OCI-LY3 (cell line): ENCODE results near the gene TCEANC.
A peak's percentile ranks its signal among the peaks of the same experiment; 100 is the strongest.

ENCODE experiments used
- H2AFZ ChIP-seq: fragments of 200-600, 300-600 bp; shearing (Covaris generic); 2 replicates; pipeline ENCODE4 v1.6.0; 2014; ENCODE audit warnings: antibody characterized with exemption, low read depth, low read length
- H3K27ac ChIP-seq: fragments of 200-600, 300-600 bp; sonication (generic); 2 replicates; pipeline ENCODE4 v1.5.1; 2014; ENCODE audit warnings: mild to moderate bottlenecking, low read length, moderate library complexity, mixed read lengths
- H3K27me3 ChIP-seq: fragments of 200-600, 300-600 bp; sonication (generic); 2 replicates; pipeline ENCODE4 v1.6.1; 2014; ENCODE audit warnings: low read depth, low read length, mixed read lengths
- H3K36me3 ChIP-seq: fragments of 200-600, 300-600 bp; sonication (generic); replicated peaks from 2 replicates; pipeline ENCODE3; 2014; ENCODE audit warnings: low read depth, low read length, mixed read lengths
- H3K4me1 ChIP-seq: fragments of 300-600, 200-600 bp; sonication (generic); 2 replicates; pipeline ENCODE4 v1.6.1; 2014; ENCODE audit warnings: low read length, mixed read lengths
- H3K4me2 ChIP-seq: fragments of 200-600, 300-600 bp; sonication (generic); 2 replicates; pipeline ENCODE4 v1.6.1; 2014; ENCODE audit warnings: low read length, mixed read lengths
- H3K4me3 ChIP-seq: fragments of 300-600, 200-600 bp; sonication (generic); 2 replicates; pipeline ENCODE4 v1.5.1; 2014; ENCODE audit warnings: antibody characterized with exemption, mild to moderate bottlenecking, low read length, moderate library complexity
- H3K79me2 ChIP-seq: fragments of 300-600, 200-600 bp; shearing (Covaris generic); 2 replicates; pipeline ENCODE4 v1.6.1; 2014; ENCODE audit warnings: mild to moderate bottlenecking, low read length, mixed read lengths
- H3K9ac ChIP-seq: fragments of 300-600, 200-600 bp; shearing (Covaris generic); 2 replicates; pipeline ENCODE4 v1.6.0; 2014; ENCODE audit warnings: mild to moderate bottlenecking, low read length, moderate library complexity
- H3K9me3 ChIP-seq: fragments of 200-600, 300-600 bp; shearing (Covaris generic); 2 replicates; pipeline ENCODE4 v1.6.1; 2014; ENCODE audit warnings: low read length, mixed read lengths; ENCODE audit not compliant: insufficient read depth
- H4K20me1 ChIP-seq: fragments of 200-600, 300-600 bp; sonication (generic); 2 replicates; pipeline ENCODE4 v1.6.1; 2016; ENCODE audit warnings: low read length, mixed read lengths; ENCODE audit not compliant: insufficient read depth
- CTCF ChIP-seq: fragments of 200-600, 300-600 bp; sonication (generic); IDR thresholded peaks from 2 replicates; pipeline ENCODE4 v1.5.1; 2014; ENCODE audit warnings: antibody characterized with exemption, low read length, low read depth
- EZH2phosphoT487 ChIP-seq: fragments of 200-600 bp; shearing (Covaris generic); IDR thresholded peaks from 2 replicates; pipeline ENCODE4 v1.6.1; 2018; ENCODE audit warnings: antibody characterized with exemption, mixed run types, low read depth

Gene TCEANC

GRCh38 chrX:13684361-13684760 is 31.4 kb downstream of the TCEANC start:
- H3K4me2 ChIP-seq, result no peak overlapping the region
- H3K36me3 ChIP-seq, result no peaks in the 10 kb centered on the region

GRCh38 chrX:13685126-13685763 is 32.3 kb downstream of the TCEANC start:
- Histone ChIP-seq H3K27me3 (no peaks in the 10 kb centered on the region), H3K9me3 (no peaks in the 10 kb centered on the region), H3K36me3 (no peaks in the 10 kb centered on the region), H4K20me1 (peaks cover 3% of the 10 kb centered on the region), H3K4me1 (peaks cover 35% of the 10 kb centered on the region), H3K27ac (no peak overlapping the region), H2AFZ (no peak overlapping the region; the same call in 1 of the 2 replicates), H3K79me2 (peaks cover 15% of the 10 kb centered on the region), H3K4me2 (peak overlapping the region; percentile 32), H3K4me3 (no peak overlapping the region), H3K9ac (no peak overlapping the region)
- no peak for TF ChIP-seq EZH2phosphoT487
- TF ChIP-seq CTCF, result no peak

More at GRCh38 chrX:13684361-13684760, 31.4 kb downstream of the TCEANC start:
- H2AFZ ChIP-seq, result no peak overlapping the region
- H3K27me3 ChIP-seq, result no peaks in the 10 kb centered on the region
- no peaks in the 10 kb centered on the region for H4K20me1 ChIP-seq
- H3K9me3 ChIP-seq, result no peaks in the 10 kb centered on the region
- H3K27ac ChIP-seq, result no peak overlapping the region
- TF ChIP-seq EZH2phosphoT487, result no peak
- no peak for TF ChIP-seq CTCF
- no peak overlapping the region for H3K4me3 ChIP-seq
- H3K79me2 ChIP-seq, result peaks cover 6% of the 10 kb centered on the region
- no peak overlapping the region for H3K9ac ChIP-seq
- H3K4me1 ChIP-seq, result peaks cover 31% of the 10 kb centered on the region

DNA sequence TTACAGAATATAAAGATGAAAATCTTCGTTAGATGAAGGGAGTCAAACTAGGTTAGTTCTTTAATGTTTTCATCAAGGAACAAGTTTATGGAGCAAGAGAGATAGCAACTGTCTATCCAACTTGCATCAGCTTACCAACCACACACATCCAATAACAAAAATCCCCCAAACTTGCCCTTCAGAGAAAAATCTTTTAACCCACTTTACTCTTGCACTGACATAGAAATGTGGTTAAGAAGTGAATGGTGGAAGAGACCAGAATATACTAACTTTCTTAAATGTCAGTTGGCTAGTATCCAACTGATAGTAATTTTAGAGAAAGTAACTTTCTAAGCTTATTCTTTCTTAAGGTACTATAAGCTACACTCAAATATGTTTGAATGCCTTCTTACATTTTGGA is 34.3 kb downstream of the TCEANC start:
- Histone ChIP-seq H3K27ac (no peak overlapping the region), H3K27me3 (no peaks in the 10 kb centered on the region), H3K9ac (no peak overlapping the region), H3K79me2 (peaks cover 34% of the 10 kb centered on the region), H4K20me1 (peaks cover 8% of the 10 kb centered on the region), H3K4me1 (peaks cover 50% of the 10 kb centered on the region), H2AFZ (no peak overlapping the region), H3K9me3 (no peaks in the 10 kb centered on the region), H3K4me2 (peak overlapping the region; percentile 17; the same call in 1 of the 2 replicates), H3K36me3 (peaks cover 2% of the 10 kb centered on the region), H3K4me3 (no peak overlapping the region)
- TF ChIP-seq CTCF (no peak), EZH2phosphoT487 (no peak)

GRCh38 chrX:13688384-13688957 is 35.5 kb downstream of the TCEANC start:
- no peaks in the 10 kb centered on the region for H3K9me3 ChIP-seq
- peaks cover 2% of the 10 kb centered on the region for H3K36me3 ChIP-seq
- peak overlapping the region; percentile 99 for H3K4me3 ChIP-seq
- peaks cover 63% of the 10 kb centered on the region for H3K4me1 ChIP-seq
- H2AFZ ChIP-seq, result peak overlapping the region; percentile 28; the same call in 1 of the 2 replicates
- no peak for TF ChIP-seq CTCF
- TF ChIP-seq EZH2phosphoT487, result no peak
- peaks cover 20% of the 10 kb centered on the region for H4K20me1 ChIP-seq
- no peak overlapping the region for H3K27ac ChIP-seq
- H3K9ac ChIP-seq, result peak overlapping the region; percentile 92
- peaks cover 46% of the 10 kb centered on the region for H3K79me2 ChIP-seq
- no peaks in the 10 kb centered on the region for H3K27me3 ChIP-seq
- peak overlapping the region; percentile 98 for H3K4me2 ChIP-seq
